Left ventricle myocardium superior (tissue), 1 donor: ENCODE results near the gene ERC2. TPM values are rescaled to one million over a fixed set of nuclear protein-coding genes. Genes with fewer than 3 reads are reported as not detected.

Experiments
- ATAC-seq: fragments of 200-7000 bp; cut with Tn5 transposase; one replicate; pipeline ENCODE4 v1.9.1; 2020; ENCODE audit warnings: mild to moderate bottlenecking, moderate library complexity
- DNase-seq: peaks from one replicate; pipeline ENCODE4 v3.0.0-alpha.2; 2020
- intact Hi-C: fragments of 100-400 bp; cut with micrococcal nuclease; formaldehyde crosslinking; loops from one replicate; pipeline ENCODE4 v1.11.0; 2022
- total RNA-seq: library from RNA; stranded (reverse); fragmentation: NEBNext Ultra II Directional; extraction: Animal tissue kit (Norgen Biotek cat#: 25700); gene quantifications from one replicate; pipeline ENCODE4 v1.2.1, GENCODE V29; 2021
- donor health status: DM: no; HTN: yes; CAD: no; lungs with severe emphysema.

Gene ERC2
- total RNA-seq, 1 donor from 2014 or later = 0.94 TPM

DNA sequence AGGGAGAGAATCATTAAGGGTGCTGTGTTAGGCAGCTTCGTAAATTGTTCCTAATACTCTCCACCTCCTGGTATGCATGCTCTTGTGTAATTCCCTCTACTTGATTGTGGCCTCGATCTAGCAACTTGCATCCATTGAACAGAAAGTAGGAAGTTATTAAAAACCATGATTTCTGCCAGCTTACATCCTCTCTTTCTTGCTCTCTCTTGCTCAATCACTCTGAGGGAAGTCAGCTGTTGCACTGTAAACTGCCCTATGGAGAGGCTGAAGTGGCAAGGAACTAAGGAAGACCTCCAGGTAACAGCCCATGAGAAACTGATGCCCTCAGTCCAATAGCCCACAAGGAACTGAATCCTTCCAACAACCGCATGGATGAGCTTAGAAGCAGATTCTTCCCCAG lies 92.6 kb downstream of the ERC2 start:
- DNase-seq (no peak), ATAC-seq (no peak)
- intact Hi-C loops = no loop called here

DNA sequence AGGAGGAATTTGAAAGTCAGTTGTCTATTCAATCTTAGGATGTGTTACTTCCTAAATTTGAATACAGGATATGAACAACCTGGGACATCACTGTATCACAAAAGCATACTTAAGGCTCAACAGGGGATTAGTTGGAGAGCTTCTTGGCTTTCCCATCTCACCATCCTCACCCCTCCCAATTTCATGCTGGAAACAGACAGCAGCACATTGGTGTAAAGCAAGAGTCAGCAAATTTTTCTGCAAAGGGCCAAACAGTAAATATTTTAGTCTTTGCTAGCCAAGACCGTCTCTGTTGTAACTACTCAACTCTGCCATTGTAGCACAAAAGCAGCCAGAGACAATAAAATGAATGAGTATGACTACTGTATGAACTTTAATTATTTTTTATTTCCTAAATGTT lies 94.9 kb downstream of the ERC2 start:
- ATAC-seq (no peak), DNase-seq (no peak)
- intact Hi-C loops = no loop called here

DNA sequence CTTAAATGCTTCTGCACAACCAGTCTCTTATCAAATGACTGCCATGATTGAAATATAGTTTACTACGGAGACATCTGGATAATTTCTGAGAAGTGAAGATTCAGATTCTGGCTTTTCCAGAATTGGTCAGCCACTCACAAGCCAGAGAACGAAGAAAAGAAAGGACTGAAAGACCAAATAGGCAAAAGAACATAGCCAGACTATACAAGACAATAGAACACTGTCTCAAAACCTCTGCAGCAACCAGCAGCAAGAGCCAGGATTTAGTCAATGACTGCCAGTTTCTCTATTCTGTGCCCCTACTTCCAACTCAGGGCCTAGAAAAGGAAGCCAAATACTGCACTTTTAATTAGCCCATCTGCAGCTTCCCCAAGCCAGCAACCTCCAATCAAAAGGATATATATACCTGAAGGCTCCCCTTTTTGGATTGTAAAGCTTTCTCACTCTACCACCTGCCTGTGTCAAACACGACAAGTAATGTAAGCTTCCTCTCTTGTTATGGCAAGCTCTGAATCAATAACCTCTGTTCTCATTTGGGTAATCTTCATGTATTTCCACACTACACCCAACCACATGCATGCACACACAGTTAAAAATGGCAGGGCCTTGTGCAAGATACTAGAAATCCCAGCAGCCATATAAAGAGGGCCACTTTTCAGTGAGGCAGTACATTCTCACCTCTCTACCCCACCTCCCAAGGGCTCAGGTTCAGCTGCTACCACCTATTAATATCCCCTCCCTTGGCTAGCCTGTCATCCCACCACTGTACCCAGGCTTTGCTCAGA lies 97.1 kb downstream of the ERC2 start:
- DNase-seq = no peak
- ATAC-seq = no peak
- intact Hi-C loops = no loop called here

DNA sequence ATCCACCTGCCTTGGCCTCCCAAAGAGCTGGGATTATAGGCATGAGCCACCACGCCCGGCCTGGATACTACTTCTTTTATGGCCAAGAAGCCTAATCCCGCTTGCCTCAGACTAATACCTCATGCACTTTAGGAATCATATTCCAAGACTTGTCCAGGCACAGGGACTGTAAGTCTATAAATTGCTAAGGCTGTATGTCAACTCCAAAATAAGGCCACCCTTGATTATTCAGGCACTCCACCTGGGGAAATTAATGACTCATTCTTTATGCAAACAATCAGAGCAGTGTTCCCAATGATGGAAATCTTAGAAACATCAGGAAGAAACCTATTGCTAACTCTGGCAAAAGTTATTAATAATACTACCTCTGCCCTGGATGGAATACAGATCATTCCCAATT lies 98.4 kb downstream of the ERC2 start:
- intact Hi-C loops = no loop called here
- no peak for DNase-seq
- ATAC-seq = no peak

DNA sequence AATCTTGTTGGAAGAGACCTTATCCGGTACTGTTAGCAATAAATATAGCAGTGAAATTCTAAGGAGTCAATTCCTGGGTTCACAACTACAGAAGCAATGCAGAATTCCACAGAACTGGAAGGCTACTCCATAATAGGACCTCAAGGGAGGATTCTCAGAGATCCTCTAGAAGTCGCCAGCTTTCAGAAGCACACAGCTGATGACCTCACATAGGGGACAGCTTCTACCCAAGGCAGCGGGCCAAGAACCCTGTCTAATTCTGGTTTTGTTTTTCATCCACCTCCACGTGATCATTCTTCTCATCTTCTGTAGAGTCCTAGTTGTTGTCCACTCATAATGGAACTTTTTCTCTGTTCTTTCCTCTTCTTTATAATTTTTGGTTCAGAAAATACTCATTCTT lies 99.4 kb downstream of the ERC2 start:
- intact Hi-C loops = no loop called here
- no peak for DNase-seq
- ATAC-seq = no peak

DNA sequence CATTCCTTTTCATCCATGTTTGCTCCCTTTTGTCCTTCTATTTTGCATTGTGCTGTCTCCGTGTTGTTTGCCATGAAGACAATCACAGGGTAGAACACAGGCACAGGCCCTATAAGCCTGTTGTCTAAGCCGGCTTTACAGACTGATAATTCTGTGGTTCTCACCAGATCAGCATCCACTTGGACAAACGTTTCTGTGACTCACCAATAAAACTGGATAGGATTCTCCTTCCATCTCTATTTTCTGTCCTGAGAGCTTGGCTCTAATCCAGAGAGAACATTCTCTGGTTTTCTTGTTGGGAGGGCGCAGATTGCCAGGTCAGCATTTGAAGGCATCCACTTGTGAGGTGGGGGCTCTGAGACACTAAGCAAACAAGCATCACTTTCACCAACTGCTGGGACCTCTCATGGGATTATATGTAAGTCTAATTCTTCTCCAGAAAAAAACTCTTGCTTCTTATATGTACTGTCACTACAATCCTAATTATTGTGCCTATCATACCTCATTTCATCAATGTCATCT lies 101.6 kb downstream of the ERC2 start:
- no peak for DNase-seq
- ATAC-seq = no peak
- intact Hi-C loops = no loop called here

DNA sequence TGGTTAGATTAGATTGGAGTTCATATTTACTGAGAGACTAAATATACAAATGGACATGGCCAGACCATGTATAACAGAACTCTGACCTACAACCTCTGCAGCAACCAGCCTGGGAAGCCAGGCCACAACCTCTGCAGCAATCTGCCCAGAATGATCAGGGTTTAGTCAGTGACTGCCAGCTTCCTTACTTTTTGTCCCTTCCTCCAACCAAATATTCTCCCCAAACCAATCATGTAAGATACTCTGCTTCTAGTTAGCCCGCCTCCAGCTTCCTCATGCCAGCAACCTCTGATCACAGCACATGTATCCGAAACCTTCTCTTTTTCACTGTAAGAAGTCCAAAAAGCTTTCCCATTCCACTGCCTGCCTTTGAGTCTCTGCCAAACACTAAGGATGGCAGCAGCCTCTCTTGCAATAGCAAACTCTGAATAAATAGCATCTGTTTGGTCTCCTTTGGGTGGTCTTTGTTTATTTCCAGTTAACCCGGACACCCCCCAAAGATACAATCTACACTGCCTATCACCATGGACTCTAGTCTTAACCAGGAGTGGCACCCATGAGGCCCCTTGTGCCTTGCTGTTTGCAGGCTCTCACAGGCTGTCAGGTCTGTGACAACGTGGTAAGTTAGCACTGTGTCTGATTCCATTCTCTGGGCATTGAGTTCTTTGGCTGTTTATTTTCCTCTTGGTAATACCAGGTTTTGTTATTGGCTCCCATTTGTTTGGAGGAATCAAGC lies 102.2 kb downstream of the ERC2 start:
- intact Hi-C loops = no loop called here
- DNase-seq (no peak), ATAC-seq (no peak)

DNA sequence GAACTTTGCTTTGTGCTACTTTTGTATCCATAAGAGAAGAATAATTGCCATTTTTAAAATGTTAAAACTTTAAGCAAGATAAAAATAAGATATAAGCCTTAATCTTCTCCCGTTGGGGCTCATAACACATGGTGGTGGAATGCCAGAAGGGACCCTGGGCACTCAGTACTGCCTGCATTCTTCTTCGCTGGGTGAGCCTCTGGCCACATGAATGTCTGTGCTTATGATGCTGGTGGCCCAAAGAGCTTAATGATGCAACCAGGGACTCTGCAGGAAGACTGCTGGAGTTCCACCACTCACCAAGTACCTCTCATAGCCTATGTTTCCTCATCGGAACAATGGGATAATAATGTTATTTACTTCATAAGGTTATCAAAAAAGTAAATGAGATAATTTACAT lies 103.6 kb downstream of the ERC2 start:
- no peak for ATAC-seq
- no peak for DNase-seq
- intact Hi-C loops = no loop called here

DNA sequence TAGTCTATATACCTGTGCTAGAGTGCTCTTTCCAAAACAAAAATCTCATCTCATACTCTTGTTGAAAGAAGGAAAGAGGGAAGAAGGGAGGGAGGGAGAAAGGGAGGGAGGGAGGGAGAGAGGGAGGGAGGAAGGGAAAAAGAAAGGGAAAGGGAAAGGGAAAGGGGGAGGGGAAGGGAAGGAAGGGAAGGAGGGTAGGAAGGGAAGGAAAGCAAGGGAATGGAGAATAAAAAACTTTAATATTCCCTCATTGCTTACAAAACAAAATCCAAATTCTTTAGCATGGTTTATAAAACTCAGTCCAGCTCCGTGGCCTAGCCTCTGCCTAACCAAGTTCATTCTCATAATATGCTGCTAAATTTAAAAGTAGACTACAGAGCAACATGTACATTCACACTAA lies 104.5 kb downstream of the ERC2 start:
- no peak for ATAC-seq
- intact Hi-C loops = no loop called here

DNA sequence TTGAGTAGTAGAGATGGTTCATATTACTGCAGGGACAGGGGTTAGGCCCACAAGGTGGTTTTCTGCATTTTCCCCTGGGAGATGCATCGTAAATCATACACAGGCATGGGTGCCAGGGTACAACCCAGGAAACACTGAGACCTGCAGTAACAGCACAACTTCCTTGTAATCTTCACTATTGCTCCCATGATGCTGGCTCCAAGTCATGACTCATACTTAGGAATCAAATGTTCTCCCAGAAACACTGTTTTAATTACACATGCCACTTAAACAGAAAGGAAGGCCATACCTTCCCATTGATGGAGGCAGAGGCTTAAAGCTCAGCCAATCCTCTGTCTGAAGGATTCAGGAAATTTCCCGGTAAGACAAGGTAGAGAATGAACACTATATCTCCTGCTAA lies 106.5 kb downstream of the ERC2 start:
- ATAC-seq (no peak), DNase-seq (no peak)
- intact Hi-C loops = no loop called here

More for the DNA sequence above, 104.5 kb downstream of the ERC2 start:
- DNase-seq = no peak

DNA sequence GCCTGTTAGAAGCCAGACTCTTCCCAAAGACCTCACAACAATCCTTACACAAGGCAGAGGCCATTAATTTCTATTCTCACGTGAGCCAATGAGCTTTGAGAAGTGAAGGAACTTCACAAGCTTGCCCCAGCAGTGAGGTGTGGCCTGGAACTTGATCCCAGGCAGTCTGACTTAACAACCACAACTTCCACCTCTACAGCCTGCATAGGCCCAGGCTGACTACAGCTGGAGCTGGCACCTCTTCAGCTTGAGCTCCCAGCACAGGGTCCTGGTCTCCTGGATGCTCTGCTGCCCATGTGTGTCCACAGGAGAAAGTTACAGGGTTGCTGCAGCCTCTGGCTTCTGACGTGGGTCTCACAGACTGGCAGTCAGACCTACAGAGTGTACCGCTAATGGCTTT lies 111.0 kb downstream of the ERC2 start:
- ATAC-seq = no peak
- DNase-seq = no peak
- intact Hi-C loops = no loop called here

DNA sequence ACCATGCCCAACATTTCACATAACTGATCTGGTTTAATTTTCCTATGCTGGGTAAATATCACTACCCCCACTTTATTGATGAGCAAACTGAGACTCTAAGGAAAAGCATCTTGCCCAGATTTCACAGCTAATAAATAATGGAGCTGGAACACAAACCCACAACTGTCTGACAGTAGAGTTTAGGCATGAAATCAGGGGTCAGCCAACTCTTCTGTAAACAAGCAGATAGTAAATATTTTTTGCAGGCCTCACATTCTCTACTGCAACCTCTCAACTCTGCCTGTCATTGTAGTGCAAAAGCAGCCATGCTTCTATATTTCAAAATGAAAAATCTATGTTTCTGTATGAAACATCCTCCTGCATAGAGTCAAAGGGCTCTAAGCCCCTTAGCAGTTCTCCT lies 111.5 kb downstream of the ERC2 start:
- intact Hi-C loops = no loop called here
- ATAC-seq (no peak), DNase-seq (no peak)

DNA sequence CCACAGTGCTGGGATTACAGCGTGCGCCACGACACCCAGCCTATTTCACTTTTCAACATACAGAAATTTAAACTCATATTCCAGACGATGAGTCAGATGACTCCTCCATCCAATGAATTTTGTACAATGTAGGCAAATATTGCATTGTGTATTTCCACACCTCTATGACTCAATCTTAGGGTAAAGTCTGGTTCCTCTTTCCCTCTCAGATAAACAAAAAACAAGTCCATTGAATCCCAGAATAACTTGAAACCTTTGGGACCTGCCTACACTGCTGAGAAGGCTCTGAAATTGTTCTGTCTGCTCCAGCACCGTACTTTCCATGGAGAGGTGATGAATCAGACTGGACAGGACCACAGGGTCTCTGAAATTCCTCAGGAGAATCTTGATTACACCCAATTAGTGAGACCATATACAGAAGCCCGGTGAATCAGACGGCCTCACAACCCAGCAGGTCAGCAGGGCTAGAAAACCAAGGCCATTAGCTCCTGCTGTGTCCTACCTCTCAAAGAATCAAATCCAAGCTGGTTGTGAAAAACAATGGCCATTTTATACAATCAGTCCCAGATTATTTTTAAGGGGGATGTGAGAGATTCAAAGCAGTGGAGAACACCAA lies 112.6 kb downstream of the ERC2 start:
- intact Hi-C loops = no loop called here
- DNase-seq = no peak
- no peak for ATAC-seq

DNA sequence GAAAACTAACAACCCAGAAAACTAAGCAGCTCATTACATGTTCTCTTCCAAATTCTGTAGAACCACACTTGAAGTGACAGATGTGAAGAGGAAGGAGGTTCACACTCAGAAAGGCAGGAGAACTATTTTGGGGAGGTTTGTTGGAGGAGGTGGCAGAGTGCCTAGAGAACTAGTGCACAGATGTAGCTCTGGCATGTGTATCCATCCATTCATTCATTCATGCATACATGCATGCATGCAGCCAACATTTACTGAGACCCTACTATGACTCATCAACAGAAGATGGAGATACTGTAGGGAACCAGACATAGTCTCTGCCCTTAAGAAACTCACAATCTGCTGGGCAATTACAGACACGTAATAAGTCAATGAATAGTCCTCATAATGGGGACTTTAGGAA lies 116.7 kb downstream of the ERC2 start:
- intact Hi-C loops = no loop called here
- DNase-seq (no peak), ATAC-seq (no peak)

DNA sequence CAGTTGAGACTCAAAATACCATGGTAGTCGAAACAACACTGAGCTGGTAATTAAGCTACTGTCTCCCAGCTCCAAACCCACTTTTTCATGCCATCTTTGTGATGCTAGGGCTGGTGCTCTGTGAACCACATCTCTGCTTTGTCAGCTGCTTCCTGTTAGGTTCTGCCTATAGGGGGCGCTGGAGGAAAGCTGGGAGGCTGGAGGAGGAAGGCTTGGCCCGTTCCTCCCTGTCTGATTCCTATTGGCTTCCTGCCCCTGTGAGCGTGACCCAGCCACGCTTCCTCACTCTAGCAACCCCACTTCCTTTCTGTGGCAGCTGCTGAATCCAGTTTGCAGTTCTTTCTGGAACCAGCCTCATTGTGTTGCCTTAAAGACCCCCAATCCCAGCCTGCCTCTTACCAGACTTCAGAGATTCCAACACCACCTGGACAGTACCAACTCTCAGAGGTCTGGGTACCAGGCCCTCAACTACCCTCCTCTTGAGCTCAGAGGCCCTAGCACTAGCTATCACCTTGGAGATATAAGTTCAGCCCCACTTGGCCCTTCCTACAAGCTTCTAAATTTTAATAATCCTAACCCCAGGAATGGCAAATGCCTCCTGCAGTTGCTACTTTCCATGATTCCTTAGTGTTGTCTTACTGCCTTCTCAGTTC lies 120.9 kb downstream of the ERC2 start:
- DNase-seq (no peak), ATAC-seq (no peak)
- intact Hi-C loops = no loop called here

DNA sequence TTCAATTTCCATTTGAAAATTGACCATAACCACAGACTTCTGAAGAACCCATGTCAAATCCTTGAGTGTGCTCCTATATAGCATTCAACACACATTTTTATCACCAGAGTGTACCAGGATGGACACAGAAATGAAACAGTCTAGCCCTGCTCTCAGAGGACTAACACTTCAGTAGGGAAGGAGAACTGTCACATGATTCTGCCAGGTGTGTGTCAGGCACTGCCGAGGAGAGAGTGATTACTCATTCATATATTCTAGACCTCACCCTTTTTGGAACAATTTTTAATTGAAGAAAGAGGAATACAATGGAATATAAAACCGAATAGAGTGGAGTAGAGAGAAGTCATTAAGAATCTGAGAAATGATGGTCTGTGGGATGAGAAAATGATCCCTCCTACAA lies 125.8 kb downstream of the ERC2 start:
- intact Hi-C loops = no loop called here
- no peak for ATAC-seq

DNA sequence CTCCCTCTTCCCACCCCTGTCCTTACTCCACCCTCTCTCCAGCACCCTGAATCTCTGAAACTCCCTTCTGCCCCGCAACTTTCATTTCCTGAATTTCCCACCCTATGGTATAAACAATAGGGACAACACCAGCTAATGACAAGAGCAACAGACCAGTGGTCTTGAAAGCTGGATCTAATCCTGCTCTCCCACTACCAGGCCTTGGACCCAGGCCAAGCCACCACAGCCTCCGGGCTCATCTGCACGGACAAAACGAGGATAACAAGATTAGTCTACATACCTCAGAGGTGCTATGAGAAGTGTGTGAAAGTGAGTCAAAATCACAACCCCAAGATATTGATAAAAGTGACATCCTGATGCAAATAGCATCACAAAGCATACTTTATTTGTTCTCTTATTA lies 128.6 kb downstream of the ERC2 start:
- DNase-seq = no peak
- intact Hi-C loops = no loop called here
- ATAC-seq = no peak

More for the DNA sequence above, 125.8 kb downstream of the ERC2 start:
- DNase-seq = no peak

DNA sequence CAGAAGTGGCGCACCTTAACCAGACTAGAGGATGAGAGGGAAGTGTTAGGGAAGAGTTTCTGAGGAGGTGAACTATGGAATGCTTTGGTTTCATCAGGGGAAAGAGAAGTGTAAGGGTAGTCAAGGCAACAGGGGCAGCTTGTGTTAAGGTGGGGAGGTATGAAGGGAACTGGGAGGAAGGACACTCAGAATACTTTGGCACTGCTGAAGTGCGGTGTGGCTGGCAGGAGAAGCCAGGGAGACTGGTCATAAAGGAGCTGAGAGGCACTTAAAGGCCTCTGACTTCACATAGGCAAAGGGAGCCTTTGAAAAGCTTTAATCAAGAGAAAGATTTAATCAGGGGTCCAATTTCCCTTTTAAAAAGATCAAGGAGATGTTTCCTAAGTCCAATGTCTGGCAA lies 129.0 kb downstream of the ERC2 start:
- ATAC-seq = no peak
- intact Hi-C loops = no loop called here
- DNase-seq = no peak

DNA sequence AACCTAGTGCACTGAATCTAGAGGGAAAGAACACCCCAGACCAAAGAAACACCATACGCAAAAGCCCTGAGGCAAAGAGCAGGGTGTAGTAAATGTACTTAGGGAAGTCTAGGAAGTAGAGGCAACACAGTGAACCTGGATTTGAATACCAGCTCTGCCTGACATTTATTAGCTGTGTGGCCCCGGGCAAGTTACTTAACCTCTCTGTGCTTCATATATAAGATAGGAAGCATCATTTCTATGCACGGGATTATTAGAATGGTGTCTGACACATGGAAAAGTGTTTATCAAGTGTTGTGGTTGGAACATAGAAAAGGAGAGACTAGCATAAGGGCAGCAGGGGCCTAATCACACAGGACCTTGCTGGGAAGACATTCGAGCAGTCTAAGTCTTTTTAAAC lies 132.2 kb downstream of the ERC2 start:
- no peak for DNase-seq
- intact Hi-C loops = no loop called here

DNA sequence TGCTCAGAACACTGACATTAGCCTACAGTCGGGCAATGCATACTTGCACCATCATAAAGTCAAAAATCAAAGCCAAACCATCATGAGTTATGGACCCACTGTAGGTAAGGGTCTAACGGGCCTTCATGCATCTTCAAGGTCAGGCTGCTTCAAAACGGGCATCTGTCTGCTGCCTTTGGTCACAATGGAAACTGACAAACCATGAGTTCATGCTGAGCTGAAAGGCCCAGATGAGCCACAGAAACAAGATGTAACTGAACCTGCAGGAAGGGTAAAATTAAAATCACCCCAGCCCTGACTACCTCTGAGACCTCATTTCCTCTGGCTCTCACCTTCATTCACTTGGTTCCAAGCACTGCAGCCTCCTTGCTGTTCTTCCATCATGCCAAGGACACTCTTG lies 143.8 kb downstream of the ERC2 start:
- intact Hi-C loops = no loop called here
- no peak for DNase-seq
- ATAC-seq = no peak

More for the DNA sequence above, 132.2 kb downstream of the ERC2 start:
- ATAC-seq = no peak
